Mesodermal cell (in vitro differentiated cells): ENCODE results near the gene MAPK8IP3.
"Not testable (repeated sequence)": the region's sequence is repeated elsewhere in the genome, so short reads cannot be mapped to it uniquely, and the experiment has no call there.

ENCODE experiments used
- H3K27ac ChIP-seq: 2 replicates; pipeline ENCODE4 v1.7.0; 2013; ENCODE audit warnings: mild to moderate bottlenecking, low read depth, low read length, moderate library complexity; ENCODE audit not compliant: severe bottlenecking
- H3K36me3 ChIP-seq: 2 replicates; pipeline ENCODE4 v1.7.1; 2013; ENCODE audit warnings: mild to moderate bottlenecking, low read length, moderate library complexity; ENCODE audit not compliant: control insufficient read depth, insufficient read depth
- H3K4me1 ChIP-seq: one replicate; pipeline ENCODE4 v1.7.1; 2013; ENCODE audit warnings: mild to moderate bottlenecking, low read length; ENCODE audit not compliant: insufficient read depth, control insufficient read depth, poor library complexity, severe bottlenecking
- H3K4me3 ChIP-seq: 2 replicates; pipeline ENCODE4 v1.7.0; 2013; ENCODE audit warnings: low read length, control low read depth, mild to moderate bottlenecking; ENCODE audit not compliant: insufficient read depth, poor library complexity, severe bottlenecking; ENCODE audit errors: extremely low read depth
- H3K9me3 ChIP-seq: 2 replicates; pipeline ENCODE4 v1.7.1; 2013; ENCODE audit warnings: mild to moderate bottlenecking, low read length, moderate library complexity; ENCODE audit not compliant: control insufficient read depth
- WGBS, 2 experiments: methylation state at CpG; one replicate each; pipeline ENCODE4 v1.1.5; 2013; ENCODE audit warnings: missing lambda C conversion rate in 2 of 2; ENCODE audit not compliant: insufficient coverage in 2 of 2; 5-methylcytosine and 5-hydroxymethylcytosine counted together

MAPK8IP3 gene

DNA sequence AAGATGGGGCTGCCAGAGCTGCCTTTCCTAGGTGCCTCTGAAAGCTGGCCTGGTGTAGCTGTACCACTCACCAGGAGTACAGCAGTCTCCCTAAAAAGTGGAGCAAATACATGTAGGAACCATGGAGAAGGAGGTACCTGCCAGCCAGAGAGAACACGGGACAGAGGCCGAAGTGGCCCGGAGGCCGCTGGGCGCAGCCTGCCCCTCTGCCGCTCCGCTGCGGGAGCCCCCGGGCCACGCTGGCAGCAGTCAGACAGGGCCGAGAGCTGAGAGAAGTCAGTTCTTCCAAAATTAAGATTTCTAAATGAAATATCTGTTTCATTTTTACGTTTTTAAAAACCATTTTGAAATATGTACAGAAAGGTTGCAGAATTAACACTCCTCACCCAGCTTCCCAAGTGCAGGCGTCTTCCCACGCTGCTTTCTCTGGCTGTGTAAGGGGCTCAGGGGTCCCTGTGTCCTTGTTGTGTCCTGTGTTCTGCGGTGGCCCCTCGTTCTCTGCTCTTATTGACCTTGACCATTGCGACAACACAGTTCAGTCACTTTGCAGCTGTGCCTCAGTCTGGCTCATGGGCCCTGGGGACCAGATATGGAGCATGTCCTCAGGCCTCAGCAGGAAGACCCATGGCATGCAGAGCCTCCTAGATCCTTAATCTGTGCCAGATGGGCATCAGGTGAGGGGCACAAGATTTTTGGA, 5.0 kb downstream of the MAPK8IP3 start:
- peaks cover 30% of the 10 kb centered on the region for H3K4me1 ChIP-seq
- peaks cover 7% of the 10 kb centered on the region for H3K36me3 ChIP-seq
- H3K27ac ChIP-seq = no peak overlapping the region
- H3K4me3 ChIP-seq = no peak overlapping the region
- no peaks in the 10 kb centered on the region for H3K9me3 ChIP-seq
- WGBS, 2 experiments = 94 to 95% methylated on average over 13 to 15 of the region's 17 CpGs

- Histone ChIP-seq H3K4me3 (no peak overlapping the region), H3K9me3 (no peaks in the 10 kb centered on the region), H3K36me3 (peaks cover 6% of the 10 kb centered on the region), H3K27ac (no peak overlapping the region), H3K4me1 (peaks cover 24% of the 10 kb centered on the region)
- WGBS, 2 experiments = 98 to 100% methylated on average over 1 to 8 of the region's 14 CpGs
Measured at GRCh38 chr16:1712791-1713261, 6.8 kb downstream of the MAPK8IP3 start.

GRCh38 chr16:1713331-1713730, 7.3 kb downstream of the MAPK8IP3 start:
- WGBS, 2 experiments = 94 to 98% methylated on average over 5 of the region's 7 CpGs
- H3K4me3 ChIP-seq = no peak overlapping the region

GRCh38 chr16:1713933-1714332, 7.9 kb downstream of the MAPK8IP3 start:
- Histone ChIP-seq H3K4me1 (peaks cover 13% of the 10 kb centered on the region), H3K36me3 (no peaks in the 10 kb centered on the region), H3K27ac (no peak overlapping the region), H3K4me3 (no peak overlapping the region), H3K9me3 (no peaks in the 10 kb centered on the region)
- WGBS, 2 experiments = 76 to 81% methylated on average over 9 to 14 of the region's 14 CpGs

More at GRCh38 chr16:1713331-1713730, 7.3 kb downstream of the MAPK8IP3 start:
- H3K36me3 ChIP-seq = peaks cover under 1% of the 10 kb centered on the region
- H3K9me3 ChIP-seq = no peaks in the 10 kb centered on the region
- peaks cover 19% of the 10 kb centered on the region for H3K4me1 ChIP-seq
- H3K27ac ChIP-seq = peak overlapping the region; percentile 19

- Histone ChIP-seq H3K27ac (no peak overlapping the region), H3K9me3 (no peaks in the 10 kb centered on the region), H3K4me1 (peaks cover 9% of the 10 kb centered on the region), H3K36me3 (no peaks in the 10 kb centered on the region), H3K4me3 (no peak overlapping the region)
- WGBS, 2 experiments = 95 to 97% methylated on average over 12 of the region's 12 CpGs
Measured at GRCh38 chr16:1715220-1715619, 9.2 kb downstream of the MAPK8IP3 start.

- not testable (repeated sequence) for H3K36me3 ChIP-seq, H3K9me3 ChIP-seq, H3K4me3 ChIP-seq, H3K4me1 ChIP-seq, H3K27ac ChIP-seq
- WGBS, 2 experiments = 96% methylated on average over 10 of the region's 10 CpGs
Measured at GRCh38 chr16:1718236-1718635, 12.2 kb downstream of the MAPK8IP3 start.

DNA sequence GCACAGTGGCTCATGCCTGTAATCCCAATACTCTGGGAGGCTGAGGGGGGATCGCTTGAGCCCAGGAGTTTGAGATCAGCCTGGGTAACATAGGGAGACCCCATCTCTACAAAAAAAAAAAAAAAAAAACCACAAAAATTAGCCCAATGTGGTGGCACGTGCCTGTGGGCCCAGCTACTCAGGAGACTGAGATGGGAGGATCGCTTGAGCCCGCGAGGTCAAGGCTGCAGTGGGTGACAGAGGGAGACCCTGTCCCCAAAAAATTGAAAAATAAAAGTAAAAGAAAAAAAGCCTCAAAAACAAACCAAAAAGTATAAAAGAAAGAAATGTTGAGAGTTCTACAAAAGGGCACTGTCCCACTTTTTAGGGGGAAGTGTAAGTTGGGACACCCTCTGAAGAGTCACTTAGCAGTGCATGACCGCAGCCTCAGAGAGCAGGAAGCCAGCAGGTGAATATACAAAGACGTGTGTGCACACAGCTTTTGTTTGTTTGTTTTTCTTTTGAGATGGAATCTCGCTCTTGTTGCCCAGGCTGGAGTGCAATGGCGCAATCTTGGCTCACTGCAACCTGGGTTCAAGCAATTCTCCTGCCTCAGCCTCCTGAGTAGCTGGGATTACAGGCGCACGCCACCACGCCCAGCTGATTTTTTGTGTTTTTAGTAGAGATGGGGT, 13.7 kb downstream of the MAPK8IP3 start:
- not testable (repeated sequence) for H3K27ac ChIP-seq, H3K36me3 ChIP-seq, H3K4me3 ChIP-seq, H3K4me1 ChIP-seq, H3K9me3 ChIP-seq
- 93 to 96% methylated on average over 4 to 7 of the region's 12 CpGs for WGBS, 2 experiments

DNA sequence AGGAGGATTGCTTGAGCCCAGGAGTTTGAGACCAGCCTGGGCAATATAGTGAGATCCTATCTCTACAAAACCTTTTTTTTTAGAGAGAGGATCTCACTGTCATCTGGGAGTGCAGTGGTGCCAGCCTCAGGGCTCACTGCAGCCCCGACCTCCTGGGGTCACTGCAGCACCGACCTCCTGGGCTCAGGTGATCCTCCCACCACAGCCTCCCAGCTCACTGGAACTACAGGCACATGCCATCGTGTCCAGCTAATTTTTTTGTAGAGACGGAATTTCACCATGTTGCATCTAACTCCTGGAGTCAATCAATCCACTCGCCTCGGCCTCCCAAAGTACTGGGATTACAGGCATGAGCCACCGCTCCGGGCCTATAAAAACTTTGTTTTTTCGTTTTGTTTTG, 15.4 kb downstream of the MAPK8IP3 start:
- Histone ChIP-seq H3K9me3 (no peaks in the 10 kb centered on the region), H3K4me3 (no peak overlapping the region), H3K36me3 (peaks cover 13% of the 10 kb centered on the region), H3K4me1 (peaks cover 3% of the 10 kb centered on the region), H3K27ac (no peak overlapping the region)
- WGBS, 2 experiments = 97 to 98% methylated on average over 7 to 9 of the region's 9 CpGs

DNA sequence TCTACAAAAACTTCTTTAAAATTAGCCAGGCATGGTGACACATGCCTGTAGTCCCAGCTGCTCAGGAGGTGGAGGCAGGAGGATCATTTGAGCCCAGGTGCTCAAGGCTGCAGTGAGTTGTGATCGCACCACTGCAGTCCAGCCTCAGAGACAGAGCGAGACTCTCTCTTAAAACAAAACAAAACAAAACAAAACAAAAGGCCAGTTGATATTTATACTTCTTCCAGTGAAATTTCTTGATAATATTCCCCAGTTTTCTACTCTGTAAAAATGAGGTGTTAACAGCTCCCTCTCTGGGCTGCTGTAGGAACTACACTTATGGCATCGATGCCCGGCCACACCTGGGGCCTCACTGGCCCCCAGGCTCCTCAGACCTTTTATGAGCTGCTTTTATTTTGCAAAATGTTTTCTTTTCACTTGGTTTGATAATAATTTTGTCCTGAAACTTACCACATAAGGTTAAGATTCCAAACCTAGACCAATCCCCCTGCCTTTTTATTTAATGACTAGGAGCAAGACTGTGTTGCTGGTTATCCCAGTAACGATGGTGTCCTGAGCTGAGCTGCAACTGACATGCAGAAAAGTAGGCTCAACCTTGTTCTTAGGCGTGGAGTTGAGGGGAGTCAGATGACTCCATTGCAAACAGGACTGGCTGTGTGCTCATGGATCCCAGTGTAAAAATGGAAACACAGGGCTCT, 17.6 kb downstream of the MAPK8IP3 start:
- Histone ChIP-seq H3K4me3 (no peak overlapping the region), H3K36me3 (peaks cover 24% of the 10 kb centered on the region), H3K4me1 (peaks cover 3% of the 10 kb centered on the region), H3K27ac (no peak overlapping the region), H3K9me3 (no peaks in the 10 kb centered on the region)
- WGBS, 2 experiments = 74 to 91% methylated on average over 3 to 4 of the region's 6 CpGs

DNA sequence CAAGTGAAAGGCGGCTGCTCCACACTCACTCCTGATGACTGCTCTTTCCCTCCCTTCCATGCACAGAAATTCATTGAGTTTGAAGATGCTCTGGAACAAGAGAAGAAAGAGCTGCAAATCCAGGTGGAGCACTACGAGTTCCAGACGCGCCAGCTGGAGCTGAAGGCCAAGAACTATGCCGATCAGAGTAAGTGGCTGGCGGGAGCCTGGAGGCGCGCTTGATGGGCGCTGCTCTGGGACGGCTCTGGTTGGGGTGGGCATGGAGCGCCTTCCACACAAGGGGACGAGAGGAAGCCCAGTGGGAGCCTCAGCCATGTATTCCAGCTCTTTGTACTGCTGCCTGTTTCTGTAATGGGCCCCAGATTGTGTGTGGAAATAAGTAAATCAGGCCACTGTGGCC, 18.5 kb downstream of the MAPK8IP3 start:
- 97 to 98% methylated on average over 11 to 12 of the region's 12 CpGs for WGBS, 2 experiments
- Histone ChIP-seq H3K27ac (no peak overlapping the region), H3K9me3 (no peaks in the 10 kb centered on the region), H3K36me3 (peaks cover 31% of the 10 kb centered on the region), H3K4me1 (peaks cover 3% of the 10 kb centered on the region), H3K4me3 (no peak overlapping the region)
